ENCODE data around the gene APAF1.
A peak's percentile ranks its signal among the peaks of the same experiment; 100 is the strongest.

The APAF1 gene

DNA sequence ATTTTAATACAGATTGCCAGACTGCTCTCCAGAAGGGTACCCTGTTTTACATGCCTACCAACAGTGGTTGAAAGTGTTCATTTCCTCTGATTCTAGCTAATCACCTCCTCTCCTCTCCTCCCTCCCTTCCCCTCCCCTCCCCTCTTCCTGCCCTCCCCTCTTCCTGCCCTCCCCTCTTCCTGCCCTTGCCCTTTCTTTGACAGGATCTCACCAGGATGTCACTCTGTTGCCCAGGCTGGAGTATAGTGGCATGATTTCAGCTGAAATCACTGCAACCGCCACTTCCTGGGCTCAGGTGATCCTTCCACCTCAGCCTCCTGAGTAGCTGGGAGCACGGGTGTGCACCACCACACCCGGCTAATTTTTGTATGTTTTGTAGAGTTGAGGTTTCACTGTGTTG, 24.7 kb downstream of the APAF1 start:
- DNase-seq: no peak

DNA sequence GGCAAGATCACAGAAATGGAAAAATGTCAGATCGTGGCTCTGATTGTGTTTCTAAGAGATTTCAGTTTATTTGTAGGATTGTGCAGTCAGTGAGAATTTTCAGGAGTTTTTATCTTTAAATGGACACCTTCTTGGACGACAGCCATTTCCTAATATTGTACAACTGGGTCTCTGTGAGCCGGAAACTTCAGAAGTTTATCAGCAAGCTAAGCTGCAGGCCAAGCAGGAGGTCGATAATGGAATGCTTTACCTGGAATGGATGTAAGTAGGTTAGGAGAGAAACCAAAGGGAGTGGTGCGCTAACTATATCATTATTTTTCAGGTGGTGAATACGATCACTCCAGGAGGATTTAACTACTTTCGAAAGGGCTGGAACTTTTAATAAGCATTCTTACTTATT, 26.4 kb downstream of the APAF1 start:
- no peak for DNase-seq

DNA sequence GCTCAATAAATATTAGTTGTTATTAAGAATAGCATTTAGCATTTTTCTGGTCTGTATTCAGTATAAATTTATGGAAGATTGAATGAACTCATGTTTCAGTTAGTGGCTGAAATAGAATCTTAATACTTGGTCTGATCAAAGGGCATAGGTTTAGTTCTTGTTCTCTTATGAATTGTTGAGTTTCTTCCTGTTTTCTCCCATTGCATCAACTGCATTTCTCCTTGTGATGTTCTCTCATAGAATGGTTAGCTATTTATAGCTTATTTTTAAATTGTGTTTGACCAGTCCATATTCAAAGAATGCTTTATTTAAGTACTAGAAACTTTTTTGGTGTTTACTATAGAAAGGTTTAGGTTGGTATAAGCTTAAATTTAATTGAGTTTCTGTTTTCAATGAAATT, 29.8 kb downstream of the APAF1 start:
- no peak for DNase-seq

DNA sequence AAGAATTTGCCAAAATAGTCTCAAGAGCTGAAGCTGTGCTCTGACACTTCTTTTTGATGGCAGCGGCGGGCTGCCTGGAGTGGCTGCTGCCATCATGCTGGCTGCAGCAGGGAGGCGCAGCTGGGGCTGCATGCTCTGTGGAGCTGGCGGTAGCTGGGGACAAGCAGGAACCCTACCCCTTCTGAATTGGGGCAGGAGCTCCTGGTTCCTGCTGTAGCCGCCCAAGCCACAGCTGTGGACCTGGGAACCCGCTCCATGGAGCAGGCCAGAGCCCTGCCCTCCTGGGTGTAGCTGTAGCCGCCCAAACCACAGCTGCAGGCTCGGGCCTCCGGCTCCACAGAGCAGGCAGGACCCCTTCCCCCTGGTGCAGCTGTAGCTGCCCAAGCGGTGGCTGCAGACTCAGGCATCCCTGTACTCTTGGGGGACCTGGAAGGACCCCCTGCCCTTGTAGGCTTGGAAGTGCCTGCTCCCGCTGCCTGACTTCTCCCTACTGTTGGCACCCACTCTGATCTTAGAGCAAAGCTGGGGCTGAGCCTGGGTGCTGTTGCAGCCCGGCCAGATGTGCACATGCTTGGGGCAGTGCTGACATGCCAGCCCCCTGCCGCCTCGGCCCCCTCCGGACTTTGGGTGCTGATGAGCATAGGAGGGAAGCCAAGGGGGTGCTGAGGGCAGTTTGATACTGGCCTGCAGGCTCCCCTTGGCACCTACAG, 33.3 kb downstream of the APAF1 start:
- no peak for DNase-seq

DNA sequence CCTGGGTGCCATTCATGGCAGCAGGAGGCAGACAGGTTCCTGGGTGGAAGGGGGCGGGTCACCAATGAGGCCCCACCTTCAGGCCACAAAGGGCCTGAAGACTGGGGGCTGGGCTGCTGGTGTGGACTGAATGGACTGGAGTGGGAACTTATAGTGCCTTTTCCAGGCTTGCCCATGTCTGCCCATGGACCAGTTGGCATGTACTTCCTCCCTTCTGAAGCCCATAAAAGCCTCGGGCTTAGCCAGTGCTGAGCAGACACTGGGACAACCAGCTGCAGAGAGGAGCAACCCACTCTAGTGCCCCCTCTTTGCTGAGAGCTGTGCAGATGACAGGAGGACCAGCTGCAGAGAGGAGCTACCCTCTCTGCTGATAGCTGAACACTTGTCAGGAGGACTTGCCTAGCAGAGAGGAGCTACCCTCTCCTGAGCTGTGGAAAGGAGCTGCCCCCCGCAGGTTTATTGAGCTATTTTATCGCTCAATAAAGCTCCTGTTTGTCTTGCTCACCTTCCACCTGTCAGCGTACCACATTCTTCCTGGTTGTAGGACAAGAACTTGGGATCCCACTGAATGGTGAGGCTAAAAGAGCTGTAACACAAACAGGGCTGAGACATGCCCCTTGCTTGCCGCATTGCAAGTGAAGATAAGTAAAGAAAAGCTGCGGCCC, 34.0 kb downstream of the APAF1 start:
- DNase-seq: no peak

DNA sequence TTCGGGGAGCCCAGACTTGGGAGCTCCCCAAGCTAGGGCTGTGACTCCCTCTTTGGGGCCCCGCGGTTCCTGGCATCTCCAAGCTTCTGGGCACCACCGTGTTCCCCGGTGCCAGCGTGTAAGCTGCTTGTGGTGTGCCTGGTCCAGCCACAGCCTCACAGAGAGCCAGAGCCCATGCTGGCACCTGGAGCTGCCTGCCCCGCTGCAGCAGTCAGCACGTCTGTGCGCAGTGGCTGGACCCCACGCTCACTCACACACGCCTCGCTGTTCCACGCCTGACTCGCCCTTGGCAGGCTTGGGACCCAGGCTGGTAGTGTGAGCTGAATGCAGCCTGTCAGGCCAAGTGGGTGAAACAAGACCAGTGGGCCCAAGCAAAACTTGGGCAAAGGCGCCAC, 34.5 kb downstream of the APAF1 start:
- DNase-seq: no peak

DNA sequence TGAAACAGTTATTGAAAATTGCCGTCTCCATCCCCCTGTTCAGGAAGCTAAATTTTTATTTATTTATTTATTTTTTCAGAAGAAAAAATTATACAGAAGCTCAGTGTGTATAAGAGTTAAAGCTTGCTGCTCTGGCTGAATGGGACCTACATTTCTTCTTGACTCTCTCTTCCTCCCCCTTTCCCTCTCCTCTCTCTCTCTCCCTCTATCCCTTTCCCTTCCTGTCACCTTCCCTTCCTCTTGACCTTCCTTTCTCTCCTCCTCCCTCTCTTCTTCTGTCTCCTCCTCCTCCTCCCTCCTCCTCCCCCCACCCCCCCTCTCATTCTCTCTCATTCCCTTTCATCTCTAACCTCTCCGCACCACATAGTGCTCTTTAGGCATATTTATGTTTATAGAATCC, 39.1 kb downstream of the APAF1 start:
- DNase-seq: no peak

DNA sequence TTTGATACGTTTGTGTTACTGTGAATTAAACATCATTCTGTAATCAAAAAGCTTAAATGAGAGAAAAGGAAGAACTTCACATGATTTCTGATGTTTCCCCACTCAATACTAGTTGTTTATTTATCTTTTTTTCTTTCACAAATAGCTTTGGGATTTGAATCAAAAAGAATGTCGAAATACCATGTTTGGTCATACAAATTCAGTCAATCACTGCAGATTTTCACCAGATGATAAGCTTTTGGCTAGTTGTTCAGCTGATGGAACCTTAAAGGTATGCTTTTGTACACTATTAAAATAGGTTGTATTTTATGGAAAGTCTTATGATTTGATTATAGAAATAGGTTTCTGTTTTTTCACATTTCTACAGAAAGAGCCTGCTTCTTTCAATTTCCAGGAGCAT, 41.5 kb downstream of the APAF1 start:
- no peak for DNase-seq

DNA sequence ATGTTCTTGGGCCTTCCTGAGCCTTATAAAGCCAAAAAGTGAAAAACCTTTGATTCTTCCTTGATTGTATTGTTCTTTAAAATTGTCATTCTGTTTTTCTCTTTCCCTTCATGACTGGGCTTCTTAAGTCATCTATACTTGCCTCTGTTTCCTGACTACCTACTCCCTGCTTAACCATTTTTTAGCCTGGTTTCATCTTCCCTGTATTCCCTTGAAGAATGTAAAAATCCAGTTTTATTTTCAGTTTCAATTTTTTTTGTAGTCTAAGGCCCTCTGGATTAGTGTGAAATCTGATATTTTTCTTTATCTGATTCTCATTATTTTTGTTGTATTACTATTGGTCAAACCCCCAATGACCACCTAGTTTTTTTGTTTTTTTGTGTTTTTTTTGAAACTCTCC, 46.3 kb downstream of the APAF1 start:
- DNase-seq: no peak

DNA sequence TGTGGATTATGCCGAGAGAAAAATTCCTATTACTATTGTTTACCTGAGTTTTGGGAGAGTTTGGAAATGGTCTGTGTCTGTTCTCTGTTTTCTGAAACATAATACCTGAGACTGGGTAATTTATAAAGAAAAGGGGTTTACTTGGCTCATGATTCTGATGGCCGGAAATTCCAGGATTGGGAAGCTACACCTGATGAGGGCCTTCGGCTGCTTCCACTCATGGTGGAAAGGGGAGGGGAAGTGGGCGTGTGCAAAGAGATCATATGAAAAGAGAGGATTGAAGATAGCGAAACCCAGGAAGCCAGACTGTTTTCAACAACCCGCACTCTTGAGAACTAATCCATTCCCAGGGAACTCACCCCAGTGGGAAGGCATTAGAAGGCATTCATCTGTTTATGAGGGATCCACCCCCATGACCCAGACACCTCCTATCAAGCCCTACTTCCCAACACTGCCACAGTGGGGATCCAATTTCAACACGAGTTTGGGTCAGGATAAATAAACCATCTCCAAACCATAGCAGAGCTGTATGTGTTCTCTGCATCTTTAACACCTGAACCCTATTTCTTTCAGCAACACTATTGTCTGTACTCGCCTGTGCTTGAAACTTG, 51.1 kb downstream of the APAF1 start:
- DNase-seq: no peak

DNA sequence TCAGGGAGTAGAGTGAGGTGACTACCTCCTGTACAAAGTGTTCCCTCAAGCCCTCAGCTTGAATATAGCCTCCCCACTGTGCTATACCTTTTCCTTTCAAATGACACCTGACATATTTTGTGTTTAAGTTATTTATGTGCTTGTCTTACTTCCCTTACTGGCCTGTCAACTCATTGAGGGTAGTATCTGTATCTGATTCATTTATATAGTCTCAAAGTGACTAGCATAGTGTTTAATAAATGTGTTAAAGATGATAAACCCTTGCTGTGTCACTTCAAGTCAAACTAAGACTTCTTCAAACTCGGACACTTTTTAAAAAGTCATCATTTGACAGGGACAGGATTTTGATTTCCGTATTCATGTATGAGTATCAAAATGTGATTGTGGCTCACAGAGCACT, 52.1 kb downstream of the APAF1 start:
- DNase-seq: no peak

DNA sequence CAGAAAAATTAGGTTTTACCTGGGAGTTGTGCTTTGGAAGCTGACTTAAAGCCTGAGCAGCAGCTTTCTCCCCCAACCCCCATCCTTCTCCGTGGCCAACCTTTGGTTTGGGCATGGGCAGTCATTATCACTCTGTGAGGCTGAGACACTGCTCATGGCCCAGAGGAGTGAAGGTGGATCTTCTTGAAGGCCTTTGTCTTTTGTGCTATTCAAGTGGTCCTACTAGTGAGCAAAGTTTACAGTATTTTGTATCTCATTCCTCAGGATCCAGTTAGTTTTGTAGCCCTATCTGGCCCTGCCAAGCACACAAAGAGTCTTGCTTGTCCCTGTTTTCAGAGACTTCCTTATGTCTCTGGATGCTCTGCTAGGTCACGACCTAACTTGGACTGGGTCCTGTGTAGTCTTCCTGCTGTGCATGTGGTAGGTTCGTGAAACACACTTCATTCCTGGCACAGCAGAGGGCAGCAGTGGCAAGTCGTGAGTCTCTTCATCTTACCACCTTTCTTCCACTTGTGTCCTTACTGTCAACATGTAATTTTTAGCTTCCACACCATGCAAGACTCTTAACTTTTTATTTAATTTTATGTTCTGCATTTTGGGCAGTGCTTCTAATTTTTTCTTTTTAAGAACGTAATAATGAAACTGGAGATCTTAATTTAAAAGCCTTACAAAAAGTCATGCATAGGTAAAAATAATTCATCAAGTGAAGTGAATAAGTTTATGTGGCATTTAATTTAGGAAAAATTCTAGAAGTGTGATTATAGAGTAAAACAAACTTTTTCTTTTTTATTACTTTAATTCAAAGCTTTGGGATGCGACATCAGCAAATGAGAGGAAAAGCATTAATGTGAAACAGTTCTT, 53.7 kb downstream of the APAF1 start:
- peak; percentile 6 for DNase-seq

DNA sequence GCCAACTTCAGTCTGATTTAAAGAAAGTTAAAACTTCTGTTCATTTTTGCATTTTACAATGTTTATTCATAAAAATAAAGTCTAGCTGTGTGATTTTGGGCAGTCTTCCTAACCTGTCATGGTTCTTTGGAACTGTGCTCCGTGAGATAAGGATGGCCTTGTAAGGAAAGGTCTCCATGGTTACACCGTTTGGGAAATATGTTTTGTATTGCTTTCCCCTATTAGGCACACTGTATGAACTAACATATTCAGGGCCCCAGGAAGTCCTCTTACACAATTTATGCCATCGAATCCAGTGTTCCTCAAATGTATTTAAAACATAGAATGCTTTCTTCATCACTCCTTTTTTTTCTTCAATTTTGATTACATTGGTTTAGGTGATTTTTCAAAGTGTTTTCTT, 54.5 kb downstream of the APAF1 start:
- DNase-seq: no peak

DNA sequence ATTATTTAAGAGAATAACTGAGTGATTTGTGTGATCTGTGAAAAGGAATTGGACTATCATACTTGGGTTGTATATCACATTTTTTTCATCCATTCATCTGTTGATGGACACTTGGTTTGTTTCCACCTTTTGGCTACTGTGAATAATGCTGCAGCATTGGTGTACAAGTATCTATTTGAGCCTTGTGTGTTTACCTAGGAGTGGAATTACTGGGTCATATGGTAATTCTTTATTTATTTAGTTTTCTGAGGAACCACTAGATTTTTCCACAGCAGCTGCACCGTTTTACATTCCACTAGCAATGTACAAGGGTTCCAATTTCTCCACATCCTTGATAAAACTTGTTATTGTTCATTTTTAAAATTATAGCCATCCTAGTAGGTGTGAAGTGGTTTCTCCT, 56.1 kb downstream of the APAF1 start:
- no peak for DNase-seq

DNA sequence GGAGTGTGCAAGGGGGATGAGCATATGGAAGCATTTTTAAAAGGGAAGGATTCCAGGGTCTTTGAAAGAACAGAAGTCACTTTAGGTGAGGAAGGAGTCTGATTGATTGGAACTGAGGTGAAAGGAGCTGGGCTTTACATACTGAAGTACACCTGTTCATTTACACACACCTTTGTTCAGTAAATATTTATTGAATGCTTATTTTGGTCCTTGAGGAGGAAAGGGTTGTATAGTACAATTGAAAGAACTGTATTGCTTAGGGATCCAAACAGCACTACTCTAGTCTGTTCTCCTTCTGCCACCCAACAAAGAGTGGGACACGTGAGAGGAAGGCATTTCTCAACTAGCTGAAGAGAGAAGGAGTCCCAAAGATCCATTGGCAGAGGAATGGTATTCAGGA, 63.9 kb downstream of the APAF1 start:
- no peak for DNase-seq

DNA sequence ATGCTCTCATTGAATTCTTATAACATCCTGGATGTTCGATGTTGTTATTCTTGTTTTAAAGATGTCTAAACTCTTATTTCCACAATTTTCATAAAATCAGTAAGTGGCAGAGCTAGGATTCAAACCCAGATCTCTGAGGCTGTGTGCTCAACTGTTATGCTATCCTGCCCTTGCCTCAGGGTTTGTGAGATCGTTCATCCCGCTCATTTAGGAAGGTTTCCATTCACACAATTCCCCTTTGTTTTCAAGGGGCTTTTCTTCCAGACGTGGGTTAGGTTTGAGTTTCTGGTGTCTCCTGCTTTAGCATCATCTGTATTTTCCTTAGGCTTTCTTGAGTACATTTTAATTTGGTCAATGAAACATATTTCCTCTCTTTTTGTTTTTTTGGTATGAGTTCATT, 69.3 kb downstream of the APAF1 start:
- no peak for DNase-seq

DNA sequence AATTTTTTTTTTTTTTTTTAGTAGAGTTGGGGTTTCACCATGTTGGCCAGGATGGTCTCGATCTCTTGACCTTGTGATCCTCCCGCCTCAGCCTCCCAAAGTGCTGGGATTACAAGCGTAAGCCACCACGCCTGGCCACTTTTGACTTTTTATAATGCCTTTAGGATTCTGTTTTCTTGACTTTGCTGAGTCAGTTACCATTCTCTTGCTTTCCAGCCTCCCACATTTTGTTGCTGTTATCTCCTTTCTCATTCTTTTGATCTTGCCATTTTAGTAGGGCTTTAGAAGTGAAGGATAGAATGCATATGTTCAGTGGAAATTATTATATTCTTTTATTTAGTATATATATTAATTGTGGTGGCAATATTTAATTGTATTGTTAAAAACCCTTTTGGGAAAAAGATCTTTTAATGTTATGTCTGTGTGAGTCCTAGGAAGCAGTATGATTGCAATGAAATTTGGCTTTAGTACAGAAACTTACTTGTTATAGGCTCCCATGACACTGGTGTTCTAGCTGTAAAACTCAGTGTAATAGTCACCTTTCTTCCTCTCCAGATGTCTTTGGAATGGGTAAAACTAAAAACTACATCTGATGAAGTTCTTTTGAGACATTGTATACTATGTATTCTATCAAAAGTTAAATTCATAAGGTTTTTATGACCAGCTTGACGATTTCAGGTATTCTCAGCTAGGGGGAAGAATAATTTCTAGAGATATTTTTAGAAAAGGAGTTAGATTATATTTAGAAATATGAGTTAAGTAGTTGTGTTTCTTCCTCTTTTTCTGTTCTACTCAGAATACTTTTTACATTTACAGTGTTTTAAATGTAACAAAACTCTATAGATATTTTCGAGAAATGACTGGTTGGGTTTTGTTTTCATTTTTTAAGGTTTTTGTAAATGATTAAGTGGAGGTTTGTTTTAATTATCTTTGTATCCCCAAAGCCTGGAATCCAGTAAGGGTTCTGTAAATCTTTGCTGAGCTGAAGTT, 74.7 kb downstream of the APAF1 start:
- DNase-seq: no peak

DNA sequence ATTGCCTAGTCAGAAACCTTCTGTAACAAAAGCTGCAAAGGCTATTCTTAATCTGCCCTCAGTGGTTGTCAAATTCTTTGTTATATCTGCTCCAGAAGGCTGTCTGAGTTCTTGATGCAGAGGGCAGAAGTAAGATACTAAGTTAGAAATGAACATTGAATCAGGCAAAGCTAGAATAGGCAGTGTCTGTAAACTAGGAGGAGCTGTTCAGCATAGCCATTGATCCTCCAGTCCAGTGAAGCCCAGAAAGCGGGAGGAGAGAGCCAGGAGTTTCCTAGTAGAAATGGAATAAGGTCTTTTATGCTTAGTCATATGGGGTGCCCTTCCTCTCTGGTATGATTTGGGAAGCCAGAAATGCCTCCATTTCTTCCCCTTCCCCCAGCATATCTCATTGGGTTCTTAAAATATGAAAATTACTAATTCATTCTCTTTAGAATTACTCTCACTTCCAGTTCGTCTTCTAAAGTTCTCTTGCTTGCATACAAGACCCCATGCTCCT, 76.2 kb downstream of the APAF1 start:
- DNase-seq: no peak

DNA sequence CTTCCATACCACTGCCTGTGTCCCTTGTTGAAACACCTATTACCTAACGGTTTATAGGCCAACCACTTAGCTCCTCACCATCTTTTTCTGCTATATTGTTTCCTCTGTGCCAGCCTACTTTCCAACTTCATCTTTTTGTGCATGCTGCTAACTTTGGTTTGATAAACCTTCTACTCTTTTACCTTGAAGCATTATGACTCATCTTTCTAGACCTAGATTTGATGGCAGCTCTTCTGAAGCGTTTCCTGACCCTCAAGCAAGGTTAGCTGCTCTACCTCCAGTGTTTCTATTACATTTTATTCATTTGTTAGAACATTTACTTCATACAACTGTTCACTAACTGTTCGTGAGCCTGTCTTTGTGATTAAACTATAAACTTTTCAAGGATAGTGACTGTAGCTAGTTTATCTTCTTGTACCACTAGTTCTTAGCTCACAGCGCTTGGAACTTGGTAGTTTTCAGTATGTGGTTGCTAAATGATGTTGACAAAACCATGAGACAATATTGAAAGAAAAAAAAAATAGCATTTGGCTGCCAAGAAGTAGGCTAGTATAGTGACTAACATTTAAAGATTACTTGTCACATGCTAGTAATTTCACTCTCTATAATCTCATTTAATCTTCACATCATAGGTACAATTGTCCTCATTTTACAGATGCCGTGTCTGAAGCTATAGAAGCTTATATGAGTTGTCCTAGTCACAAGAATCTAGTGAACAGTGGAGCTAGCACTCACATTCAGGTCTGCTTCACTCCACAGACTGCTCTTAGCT, 79.5 kb downstream of the APAF1 start:
- no peak for DNase-seq

DNA sequence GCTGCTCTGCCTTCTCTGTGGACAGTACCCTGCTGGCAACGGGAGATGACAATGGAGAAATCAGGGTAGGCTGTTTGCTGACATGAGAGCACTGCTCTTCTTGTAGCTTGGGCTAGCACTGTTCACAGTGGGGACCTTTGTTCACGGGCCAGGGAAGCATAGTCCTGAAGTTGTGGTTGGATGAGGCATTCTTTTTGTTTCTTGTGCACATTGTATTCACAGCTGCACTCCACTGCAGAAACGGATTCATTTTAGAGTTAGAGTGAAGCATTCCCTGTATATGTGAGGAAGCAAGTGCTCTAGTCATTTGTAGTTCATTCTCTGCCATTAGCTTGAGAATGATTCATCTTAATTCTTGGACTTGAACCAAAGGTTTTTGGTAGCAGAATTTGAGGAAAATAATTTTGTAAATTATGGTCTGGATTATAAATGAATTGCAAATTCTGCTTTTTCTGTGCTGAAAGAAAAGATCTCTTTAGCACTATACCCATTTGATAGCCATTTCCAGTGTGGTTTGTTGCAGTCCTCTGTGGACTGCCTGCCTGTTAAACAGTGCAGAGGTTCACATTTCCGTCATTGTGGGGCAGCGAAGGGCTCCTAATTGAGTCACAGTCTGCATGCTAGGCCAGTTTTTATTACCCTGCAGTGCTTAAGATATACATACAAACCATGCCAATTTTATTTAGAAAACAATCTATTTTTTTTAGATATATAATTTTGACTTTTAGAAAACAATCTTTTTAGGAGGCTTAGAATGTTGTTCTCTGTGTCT, 80.6 kb downstream of the APAF1 start:
- peak; percentile 33 for DNase-seq

DNA sequence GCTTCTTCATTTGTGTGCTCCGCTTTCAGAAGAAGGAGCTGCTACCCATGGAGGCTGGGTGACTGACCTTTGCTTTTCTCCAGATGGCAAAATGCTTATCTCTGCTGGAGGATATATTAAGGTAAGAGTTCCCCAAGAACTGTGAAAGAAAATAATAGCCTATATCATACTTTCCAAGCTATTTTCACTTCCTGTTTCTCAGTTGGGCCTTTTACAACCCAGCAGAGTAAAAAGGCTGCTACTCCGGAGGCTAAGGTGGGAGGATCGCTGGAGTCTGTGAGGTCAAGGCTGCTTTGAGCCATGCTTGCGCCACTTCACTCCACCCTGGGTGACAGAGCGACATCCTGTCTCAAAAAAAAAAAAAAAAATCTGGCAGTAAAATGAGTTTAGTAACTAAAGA, 82.1 kb downstream of the APAF1 start:
- DNase-seq: no peak
